Fibroblast of peridontal ligament (primary cell): ENCODE results near the gene HS3ST3B1.

ENCODE experiments used
- DNase-seq: peaks from one replicate; pipeline ENCODE4 v3.0.0-alpha.2; 2010; ENCODE audit errors: extremely low read depth

Gene HS3ST3B1

DNA sequence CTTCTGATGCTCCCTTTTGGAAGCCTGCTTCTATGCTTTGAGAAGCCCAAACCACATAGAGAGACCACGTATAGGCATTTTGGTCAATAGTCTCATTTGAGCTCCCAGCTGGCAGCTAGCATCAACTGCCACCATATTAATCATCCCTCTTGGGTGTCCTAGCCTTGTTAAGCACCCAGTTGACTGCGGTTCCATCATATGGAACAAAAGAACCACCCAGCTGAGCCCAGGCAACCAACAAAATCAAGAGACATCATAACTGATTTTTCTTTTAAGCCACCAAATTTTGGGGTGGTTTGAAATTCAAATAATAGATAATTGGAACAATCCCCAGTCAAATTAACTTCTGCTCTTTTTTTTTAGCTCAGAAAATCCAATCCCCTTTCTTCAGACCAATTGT, 53.9 kb downstream of the HS3ST3B1 start:
- no peak for DNase-seq

DNA sequence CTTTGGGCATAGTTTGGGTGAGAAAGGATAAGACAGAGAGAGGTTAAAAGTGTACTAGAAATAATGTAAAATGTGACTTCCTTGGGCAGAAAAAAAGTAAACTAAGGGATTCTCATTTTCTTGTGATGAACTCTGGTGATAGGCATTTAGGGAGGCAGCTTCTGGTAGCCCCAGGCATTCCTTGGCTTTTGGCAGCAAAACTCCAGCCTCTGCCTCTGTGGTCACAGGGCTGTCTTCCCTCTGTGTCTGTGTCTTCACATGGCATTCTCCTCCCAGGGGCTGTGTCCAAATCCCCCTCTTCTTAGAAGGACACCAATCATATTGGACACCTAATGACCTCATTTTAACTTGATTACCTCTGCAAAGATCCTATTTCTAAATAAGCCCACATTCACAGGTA, 54.7 kb downstream of the HS3ST3B1 start:
- DNase-seq = peak; percentile 14

DNA sequence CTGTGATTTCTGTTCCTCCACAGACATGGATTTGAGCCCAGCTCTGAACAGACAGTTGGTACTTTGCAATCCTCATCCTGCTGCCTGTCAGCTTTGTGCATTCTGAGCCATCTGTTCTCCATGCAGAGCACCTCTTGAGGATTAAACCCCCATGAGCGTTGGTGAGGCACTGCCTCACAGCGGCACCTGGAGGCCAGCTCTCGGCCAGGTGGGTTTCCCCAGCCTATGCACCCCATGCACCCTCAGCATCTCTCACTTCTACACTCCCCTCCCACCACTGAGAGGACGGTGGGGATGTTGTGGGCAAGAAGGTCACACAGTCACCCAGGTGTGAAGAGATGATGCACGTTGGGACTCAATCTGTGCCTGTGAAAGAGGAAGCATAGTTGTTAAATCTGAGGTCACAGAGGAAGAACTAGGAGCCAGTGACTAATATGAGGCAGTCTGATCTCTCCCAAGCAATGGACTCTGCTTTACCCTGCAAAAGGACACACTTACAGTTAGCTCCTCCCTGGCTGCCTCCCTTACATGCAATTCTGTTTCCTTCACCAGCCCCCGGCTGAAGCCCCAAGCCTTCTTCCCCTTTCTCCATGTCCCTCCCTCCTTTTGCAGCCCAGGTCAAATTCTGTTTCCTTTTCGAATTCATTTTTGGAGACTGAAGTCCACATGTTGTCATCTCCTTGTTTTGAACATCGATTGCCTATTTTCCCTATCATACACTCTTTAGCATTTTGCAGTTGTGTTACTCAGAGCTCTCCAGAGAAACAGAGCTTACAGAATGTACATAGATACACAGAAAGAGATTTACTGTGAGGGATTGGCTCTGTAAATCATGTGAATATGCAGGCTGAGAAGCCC, 58.5 kb downstream of the HS3ST3B1 start:
- DNase-seq = no peak

DNA sequence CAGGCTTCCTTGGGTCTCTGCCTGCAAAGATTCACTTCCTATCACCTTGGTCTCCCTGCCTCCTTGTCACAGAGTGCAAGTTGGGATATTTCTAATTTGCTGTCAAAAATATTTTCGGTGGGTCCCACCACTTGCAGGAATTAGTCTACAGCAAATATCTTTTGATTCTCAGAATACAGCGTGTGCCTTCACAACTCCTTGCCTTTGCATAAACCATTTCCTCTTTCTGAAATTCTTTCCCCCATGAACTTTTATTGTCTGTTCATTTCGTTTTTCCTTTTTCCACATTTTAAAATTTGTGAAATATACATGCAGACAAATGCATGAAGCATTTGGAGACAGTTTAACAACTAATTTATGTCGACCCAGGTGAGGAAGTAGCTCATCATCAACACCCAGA, 60.0 kb downstream of the HS3ST3B1 start:
- DNase-seq = no peak

DNA sequence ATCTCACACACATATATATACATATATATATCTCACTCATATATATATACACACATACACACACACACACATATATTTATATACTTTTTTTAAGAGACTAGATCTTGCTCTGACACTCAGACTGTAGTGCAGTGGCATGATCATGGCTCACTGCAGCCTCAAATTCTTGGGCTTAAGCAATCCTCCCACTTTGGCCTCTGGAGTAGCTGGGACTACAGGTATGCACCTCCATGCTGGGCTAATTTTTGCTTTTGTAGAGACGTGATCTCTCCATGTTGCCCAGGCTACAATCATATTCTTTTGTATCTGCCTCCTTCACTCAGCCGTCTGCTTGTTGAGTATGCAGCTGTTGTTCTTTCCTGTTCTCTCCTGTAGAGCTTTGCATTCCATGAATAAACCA, 60.6 kb downstream of the HS3ST3B1 start:
- DNase-seq = no peak

DNA sequence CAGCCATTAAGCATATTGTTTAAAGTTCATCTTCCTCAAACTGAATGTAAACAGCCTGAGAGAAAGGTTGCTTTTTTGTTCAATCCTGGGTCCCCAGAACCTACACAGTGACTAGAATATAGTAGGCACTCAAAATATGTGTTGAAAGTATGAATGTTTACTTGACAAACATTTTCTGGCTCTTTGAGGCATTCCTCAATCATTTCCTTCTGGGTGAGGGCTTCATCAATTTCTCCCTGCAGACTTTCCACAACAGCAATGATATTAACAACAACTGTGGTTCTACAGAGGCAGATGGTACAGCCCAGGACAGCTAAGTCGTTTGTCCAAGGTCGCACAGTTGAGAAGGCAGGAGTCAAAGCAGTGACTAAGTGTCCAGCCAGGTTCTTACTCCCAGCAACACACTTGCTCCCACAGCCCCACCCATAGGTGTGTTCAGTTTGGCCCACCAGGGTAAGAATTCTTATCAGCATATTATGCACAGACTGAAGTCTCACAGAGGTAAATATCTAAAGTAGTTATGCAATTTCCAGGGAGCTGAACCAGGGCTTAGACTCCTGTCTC, 61.1 kb downstream of the HS3ST3B1 start:
- DNase-seq = no peak

DNA sequence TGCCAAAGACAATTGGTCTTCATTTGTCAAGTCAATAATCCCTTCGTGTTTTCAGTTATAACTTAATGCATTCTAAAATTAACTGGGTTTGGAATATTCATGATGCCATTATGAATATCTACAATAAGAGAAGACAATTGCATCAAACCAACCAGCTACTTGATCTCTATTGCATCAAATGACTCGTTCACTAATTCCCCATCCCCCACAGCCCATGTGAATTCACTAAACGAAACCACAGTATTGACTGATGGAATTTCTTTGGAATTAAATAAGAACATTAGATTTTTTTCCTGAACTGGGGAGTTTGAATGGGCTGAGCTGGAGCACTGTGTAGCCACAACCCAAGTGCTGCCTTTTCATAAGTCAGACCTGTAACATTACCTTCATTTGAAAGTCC, 65.3 kb downstream of the HS3ST3B1 start:
- no peak for DNase-seq

DNA sequence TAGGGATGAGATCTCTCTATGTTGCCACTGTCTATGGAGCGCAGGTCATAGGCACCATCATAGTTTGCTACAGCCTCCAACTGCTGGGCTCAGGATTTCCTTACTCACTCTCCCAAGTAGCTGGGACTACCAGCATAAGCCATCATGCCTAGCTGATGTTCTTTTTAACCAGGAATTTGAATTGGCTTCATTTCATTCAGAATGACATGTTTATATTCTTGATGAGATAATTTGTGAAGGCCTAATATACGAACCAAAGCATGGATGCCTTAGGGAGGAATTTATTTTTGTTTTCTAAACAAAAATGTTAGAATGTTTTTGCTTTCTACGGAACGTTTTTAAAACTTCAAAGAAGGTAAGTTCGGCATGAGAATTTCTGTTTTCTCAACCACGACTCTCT, 71.6 kb downstream of the HS3ST3B1 start:
- DNase-seq = peak; percentile 30

DNA sequence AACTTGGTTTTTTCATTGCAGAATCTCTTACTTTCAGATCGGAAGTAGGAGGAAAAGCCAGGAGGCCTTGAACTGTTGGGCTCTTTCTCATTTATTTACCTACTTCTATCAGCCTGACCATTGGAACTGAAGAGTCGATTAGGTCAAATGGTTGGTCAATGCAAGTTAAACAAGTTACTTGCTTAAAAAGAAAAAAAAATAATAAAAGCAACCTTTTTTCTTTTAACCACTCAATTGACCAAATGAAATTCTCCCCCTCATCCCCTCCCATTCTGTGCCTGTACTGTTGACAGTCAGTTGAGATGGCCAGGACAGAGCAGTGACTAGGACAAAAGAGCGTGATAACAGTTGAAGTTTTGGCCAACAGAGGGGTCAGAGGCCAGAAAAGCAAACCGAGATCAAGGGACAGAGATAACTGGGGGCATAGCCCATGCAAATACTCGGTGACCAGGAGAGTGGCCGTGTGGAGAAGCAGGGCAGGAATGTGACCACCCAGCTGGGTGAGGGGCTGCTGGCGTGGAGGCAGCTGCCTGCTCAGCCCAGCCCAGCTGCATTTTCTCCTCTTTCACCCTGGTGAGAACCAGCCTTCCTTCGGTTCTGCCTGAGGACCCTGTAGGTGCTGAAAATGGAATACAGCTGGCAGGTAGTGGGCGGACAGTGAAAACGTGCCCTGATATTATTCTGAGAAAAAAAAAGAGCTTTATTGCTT, 72.2 kb downstream of the HS3ST3B1 start:
- no peak for DNase-seq

DNA sequence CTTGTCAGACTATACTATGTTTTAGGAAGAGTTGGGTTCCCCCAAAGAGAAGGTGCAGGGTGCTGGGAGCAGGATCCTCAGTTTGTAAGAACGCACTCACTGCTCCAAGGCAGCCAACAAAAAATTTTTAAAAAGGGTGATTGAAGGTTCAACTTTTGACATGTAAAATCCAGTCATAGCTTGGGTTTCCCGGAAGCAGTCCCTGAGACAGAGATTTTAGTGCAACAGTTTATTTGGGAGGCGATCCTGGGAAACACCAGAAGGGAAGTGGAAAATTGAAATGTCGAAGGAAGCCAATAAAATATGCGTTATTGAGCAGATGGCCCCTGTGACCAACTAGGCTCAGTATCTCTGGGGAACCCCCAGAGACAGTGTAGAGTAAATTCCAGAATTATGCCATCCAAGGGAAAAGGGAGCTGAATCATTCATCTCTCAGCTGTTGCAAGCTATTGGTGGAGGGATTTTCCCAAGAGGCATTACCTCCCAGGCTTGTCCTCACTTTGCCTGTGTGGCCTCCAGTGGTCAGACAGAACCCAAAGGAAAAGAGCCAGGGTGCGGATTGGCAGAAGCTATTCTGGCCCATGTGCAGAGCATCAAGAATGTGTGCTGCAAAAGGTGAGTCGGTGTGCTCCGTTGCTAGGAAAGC, 72.9 kb downstream of the HS3ST3B1 start:
- peak; percentile 13 for DNase-seq

DNA sequence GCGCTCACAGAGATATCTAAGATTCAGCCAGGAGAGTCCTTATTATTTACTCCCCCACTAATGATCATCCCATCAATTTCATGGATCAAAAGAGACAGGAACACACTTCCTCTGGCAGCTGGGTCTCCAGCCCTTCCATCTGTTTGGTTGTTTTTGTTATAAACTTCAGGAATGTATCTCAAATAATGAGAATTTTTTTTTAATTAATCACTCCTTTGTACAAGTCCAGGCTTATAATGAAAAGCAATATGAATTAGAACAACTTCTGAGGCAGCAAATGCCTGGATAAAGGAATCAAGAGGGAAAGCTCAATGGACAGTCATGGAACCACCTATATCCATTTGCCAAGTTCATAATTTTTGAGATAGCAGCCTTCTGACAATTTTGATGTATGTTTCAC, 73.4 kb downstream of the HS3ST3B1 start:
- DNase-seq = no peak

DNA sequence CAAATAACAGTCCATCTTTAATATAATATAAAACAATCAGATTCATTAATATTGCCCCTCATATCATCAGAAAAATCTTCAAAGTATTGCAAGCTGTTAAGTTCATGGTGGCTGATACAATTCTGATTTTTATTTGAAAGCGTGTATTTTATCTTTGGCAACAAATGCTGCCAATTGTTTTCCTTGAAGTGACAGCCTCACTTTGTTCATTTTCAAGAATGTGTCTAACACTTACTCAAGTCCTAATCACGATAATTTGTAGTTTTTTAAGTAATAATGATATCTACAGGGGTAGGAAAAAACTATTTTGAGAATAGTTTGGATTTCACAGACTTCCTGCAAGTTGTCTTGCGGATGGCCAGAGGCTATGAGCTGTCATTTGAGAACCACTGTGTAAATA, 75.8 kb downstream of the HS3ST3B1 start:
- DNase-seq = no peak

DNA sequence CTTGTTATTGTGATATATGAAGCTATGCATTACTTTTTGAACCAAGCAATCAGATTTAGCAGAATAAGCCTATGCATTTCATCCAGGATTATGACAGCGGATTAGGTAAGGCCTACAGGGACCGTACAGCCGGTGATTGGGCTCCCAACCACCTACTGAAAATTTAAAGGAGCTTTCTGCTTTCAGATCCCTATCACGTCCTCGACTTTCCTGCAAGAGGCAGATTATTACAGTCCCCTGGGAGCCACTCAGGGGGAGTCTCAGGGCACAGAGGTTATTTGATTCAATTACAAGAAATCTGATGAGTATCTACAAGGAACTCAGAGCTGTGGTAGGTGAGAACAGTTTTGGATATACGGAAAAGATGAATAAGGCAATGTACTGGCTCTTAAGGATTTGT, 80.7 kb downstream of the HS3ST3B1 start:
- DNase-seq = no peak

DNA sequence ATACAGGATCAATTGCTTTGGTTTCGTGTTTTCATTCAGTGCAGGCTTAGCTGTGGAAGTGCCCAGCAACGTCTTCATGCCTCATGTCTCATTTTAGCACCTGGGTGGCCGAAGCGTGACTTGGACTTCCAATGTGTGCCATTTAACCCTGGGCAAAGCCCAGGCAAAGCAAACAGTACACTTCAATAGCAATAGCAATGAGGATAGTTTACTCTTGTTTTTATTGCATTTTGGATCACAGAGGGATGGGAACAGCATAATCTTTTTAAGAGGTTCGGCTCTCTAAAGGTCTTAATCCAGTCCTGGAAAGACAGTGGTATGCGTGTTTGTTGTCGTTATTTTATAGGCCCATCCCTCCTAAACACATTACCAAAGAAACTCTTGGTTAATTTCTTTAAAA, 86.2 kb downstream of the HS3ST3B1 start:
- DNase-seq = no peak

DNA sequence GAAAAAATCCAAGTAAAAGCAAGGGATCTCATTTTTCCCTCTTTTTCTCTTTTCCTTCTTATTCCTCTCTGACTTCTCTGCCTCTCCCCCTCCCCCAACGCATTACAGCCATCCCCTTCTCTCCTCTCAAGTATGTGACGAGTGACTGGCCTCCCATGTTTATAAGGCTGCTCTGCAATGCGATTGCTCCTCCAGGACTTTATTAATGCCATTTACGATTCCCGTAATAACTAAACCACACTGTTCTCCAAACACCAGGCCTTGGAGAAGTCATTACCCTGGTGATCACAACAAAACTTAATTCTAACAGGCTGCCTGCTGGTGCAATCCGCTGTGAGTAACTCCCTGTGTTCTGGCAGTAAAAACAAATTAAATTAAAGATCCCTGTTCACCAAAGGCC, 88.8 kb downstream of the HS3ST3B1 start:
- DNase-seq = no peak

DNA sequence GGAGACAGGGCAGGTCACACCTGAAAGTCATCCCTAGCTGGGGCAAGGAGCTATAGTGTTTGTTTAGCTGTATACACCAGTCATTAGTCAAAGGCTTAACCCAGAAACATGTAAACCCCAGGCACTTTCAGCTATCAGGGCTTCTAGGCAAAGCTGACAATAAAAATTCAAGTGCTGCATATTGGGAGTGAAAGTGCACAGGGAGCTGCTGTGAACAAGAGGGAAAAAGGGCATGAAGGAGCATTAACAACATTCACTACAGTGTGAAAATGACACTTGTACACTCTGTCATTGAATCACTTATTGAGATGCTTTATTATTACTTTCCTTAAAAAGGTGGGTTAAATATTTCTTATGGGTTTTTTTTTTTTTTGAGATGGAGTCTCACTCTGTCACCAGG, 92.8 kb downstream of the HS3ST3B1 start:
- no peak for DNase-seq

DNA sequence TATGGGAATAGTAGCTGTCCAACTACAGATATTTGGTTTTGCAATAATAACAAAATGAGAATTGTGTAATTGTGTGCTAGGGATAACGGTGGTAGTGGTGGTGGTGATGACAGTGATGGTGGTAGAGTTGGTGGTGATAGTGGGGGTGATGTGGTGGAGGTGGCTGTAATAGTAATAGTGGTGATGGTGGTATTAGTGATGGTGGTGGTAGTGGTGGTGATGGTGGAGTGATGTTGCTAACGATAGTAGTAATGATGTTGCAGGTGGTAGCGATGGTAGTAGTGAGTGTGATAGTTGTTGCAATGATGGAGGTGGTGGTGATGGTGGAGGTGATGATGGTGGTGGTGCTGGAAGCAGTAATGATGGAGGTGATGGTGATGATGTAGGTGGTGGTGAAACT, 94.4 kb downstream of the HS3ST3B1 start:
- DNase-seq = no peak

DNA sequence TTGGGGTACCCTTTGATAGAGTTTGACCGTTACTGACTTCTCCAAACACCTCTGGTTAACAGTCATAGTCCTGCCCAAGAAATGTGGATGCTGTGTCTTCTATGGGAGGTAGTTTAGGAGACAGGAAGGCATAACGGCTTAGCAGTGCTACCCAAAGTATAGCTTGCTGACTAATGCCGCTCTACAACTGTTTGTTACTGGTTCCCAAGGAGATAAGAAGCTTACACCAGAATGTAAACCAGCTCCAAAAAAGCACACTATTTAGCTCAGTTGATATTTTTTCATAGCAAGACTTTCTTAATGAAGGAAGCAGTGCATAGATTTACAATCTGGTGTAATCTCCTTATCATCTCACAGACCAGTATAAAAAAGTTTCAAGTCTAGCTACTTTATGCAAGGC, 95.7 kb downstream of the HS3ST3B1 start:
- peak; percentile 8 for DNase-seq

DNA sequence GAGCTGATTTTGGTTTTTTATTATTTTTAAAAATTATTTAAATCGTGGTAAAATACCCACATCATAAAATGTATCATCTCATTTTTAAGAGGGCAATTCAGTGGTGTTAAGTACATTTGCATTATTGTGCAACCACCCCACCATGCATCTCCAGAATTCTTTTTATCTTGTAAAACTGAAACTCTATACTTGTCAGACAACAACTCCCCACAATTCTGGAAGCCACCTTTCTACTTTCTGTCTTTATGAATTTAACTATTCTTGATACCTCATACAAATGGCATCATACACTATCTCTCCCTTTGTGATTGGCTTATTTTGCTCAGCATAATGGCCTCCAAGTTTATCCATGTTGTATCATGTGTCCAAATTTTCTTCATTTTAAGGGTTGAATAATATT, 97.9 kb downstream of the HS3ST3B1 start:
- no peak for DNase-seq
